GM21423 (cell line): ENCODE results near the gene CA10.

Experiments used
- ATAC-seq: cut with Tn5 transposase; IDR thresholded peaks from one replicate; pipeline ENCODE4 v1.9.1; 2021; ENCODE audit warnings: mild to moderate bottlenecking, moderate library complexity; ENCODE audit not compliant: unreplicated experiment

Gene CA10

GRCh38 chr17:51890710-51891109 lies 267.8 kb downstream of the CA10 start:
- ATAC-seq: no peak

DNA sequence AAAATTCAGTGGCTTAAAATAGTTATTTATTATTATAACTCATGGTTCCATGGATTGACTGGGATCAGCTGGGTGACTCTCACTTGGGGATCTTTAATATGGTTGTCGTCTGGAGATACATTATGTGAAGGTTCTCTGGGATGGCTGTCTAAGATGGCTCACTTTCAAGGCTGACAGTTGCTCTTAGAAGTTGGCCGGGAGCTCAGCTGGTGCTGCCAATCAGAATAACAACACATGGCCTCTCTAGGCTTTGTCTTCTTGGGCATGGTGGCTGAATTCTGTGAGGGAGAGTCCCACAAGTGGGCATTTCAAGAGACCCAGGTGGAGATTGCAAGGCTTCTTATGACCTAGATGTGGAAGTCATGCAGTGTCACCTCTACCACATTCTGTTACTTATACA lies 269.7 kb downstream of the CA10 start:
- no peak for ATAC-seq

- ATAC-seq: no peak
Measured at GRCh38 chr17:51876986-51877385, 281.5 kb downstream of the CA10 start.

GRCh38 chr17:51873302-51873701 lies 285.2 kb downstream of the CA10 start:
- ATAC-seq: no peak

DNA sequence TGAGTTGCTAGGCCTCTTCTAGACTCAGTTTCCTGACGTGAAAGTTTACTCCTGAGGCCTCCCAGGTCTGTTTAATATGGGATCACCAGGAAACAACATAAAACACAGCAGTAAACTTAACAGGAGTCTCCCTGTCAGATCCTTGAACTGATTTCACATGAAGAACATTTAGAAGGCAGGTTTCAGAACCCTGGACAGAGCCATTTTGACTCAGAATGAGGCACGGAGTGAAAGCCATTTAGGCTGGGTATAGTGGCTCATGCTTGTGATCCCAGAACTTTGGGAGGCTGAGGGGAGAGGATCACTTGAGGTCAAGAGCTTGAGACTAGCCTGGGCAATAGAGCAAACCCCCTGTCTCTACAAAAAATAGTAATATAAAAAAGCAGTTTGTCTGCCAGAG lies 289.1 kb downstream of the CA10 start:
- no peak for ATAC-seq

- peak; percentile 53 for ATAC-seq
Measured at GRCh38 chr17:51860954-51861561, 297.5 kb downstream of the CA10 start.

DNA sequence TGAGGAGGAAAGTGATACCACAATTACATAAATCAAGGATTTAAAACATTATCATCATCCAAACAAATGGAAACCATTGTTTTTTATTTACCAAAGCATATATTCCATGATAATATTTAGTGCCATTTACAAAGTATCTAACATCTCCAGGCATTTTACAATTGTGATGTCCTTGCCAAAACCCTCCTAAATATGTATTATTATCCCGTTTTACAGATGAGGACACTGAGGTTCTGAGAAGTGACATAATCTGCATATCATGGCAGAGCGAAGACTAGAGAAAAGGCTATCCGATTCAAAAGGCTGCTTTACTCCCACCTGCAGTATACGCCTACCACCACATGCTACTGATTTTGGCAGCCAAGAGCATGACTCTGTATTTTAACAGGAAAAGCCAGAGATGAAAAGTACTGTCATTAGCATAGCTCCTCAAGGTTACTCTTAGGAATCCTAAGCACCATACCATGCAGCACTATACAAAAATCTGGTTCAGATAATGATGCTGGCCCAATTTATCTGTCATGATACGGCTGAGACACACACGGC lies 301.4 kb downstream of the CA10 start:
- no peak for ATAC-seq

- no peak for ATAC-seq
Measured at GRCh38 chr17:51855806-51856205, 302.7 kb downstream of the CA10 start.

DNA sequence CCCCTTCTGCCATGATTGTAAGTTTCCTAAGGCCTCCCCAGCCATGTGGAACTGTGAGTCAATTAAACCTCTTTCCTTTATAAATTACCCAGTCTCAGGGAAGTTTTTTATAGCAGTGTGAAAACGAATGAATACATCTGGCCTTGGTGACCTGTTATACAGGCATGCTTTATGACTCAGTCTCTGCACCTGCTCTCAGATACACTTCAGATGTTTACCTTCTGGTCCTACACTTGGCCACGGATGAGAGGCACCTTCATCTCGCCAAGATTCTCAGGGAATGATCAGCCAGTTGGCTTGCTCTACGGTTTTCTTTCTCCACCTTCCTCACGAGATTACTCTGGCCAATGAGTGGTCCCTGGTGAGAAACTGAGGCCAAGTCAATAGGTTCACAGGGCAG lies 304.7 kb downstream of the CA10 start:
- no peak for ATAC-seq

DNA sequence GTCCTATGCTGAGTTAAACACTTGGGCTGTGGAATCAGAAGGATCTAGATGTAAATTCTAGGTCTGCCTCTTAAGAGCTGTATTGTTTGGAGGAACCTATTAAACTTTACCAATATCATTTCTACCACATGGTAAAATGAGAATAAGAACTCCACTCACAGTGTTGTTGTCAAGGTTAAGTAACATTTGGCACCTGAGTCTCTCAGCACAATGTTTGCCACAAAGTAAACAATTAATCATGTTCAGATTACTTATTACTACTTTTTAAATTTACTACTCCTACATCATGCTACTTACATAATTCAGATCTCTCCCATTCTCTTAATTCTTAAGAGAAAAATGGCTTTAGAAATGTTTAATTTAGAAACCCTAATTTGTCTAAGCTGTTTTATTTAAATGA lies 305.9 kb downstream of the CA10 start:
- no peak for ATAC-seq

DNA sequence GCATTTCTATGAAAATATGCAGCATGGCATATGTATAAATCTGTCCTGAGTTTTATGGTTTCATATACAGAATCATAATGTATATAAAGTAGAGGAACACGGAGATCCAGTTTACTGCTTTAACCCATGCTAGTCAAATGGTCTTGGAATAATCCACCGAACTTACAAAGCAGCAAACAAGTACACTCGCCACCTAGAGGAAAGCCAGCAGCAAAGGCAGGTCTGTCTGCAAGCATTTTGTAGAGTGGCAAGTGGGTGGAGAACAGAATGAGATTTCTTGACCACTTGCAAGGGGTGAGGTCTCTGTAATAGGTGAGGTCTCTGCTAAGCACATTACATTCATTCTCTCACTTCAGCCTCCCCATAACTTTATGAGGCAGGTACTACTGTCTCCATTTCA lies 308.3 kb downstream of the CA10 start:
- no peak for ATAC-seq

DNA sequence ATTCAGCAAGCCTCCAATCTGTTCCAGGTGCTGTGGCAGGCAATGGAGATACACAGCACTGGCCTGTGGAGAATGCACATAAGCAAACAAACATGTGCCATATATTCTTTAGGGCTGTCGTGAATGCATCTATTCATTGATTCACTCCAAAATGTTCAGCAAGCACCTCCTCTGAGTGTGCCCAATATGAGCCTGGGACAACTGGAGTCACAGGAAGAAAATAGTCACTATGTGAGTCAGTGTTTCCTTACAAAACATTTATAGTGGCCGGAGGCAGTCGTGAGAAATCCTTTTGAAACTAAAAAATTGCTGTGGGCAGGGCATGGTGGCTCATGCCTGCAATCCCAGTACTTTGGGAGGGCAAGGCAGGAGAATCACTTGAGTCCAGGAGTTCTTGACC lies 310.1 kb downstream of the CA10 start:
- no peak for ATAC-seq

- ATAC-seq: no peak
Measured at GRCh38 chr17:51846566-51846965, 311.9 kb downstream of the CA10 start.

GRCh38 chr17:51845776-51846175 lies 312.7 kb downstream of the CA10 start:
- no peak for ATAC-seq

- no peak for ATAC-seq
Measured at GRCh38 chr17:51842763-51843162, 315.8 kb downstream of the CA10 start.

GRCh38 chr17:51841669-51842068 lies 316.8 kb downstream of the CA10 start:
- ATAC-seq: no peak

GRCh38 chr17:51840688-51841087 lies 317.8 kb downstream of the CA10 start:
- no peak for ATAC-seq

GRCh38 chr17:51833620-51834019 lies 324.9 kb downstream of the CA10 start:
- no peak for ATAC-seq

DNA sequence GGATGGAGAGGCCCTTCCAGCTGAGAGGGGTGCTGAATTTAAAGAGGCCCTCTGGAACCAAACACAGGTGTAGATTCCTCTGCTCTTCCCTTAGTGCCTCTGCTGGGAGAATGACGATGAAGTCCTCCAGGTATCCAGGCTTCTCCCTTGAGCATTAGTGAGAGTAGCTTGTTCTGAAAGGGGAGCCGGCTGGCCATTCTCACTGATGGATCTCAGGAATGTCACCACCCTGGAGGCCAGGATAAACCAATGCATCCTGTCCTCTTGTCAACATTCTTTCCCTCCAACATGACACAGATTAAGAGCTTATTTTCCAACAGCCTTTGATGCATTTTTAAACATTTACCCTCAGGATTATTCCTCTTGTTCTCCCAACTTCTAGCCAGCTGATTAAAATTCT lies 325.5 kb downstream of the CA10 start:
- ATAC-seq: no peak

DNA sequence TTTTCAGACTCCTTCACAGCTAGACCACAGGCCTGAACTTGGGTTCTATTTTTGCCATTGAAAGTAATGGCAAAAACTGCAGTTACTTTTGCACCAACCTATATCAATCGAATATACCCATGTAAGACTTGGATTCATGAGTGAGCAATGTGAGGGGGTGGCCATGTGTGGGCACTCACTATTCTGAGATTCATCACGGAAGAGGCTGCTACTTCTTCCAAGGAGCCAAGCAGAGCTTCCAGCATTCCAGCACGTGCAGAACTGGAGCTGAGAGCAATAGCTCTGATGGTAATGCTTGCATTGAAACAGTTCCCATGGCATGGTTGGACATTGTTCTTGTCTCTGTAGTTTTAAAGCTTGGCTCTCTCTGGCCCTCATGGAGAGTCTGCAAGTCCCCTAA lies 327.6 kb downstream of the CA10 start:
- ATAC-seq: no peak

DNA sequence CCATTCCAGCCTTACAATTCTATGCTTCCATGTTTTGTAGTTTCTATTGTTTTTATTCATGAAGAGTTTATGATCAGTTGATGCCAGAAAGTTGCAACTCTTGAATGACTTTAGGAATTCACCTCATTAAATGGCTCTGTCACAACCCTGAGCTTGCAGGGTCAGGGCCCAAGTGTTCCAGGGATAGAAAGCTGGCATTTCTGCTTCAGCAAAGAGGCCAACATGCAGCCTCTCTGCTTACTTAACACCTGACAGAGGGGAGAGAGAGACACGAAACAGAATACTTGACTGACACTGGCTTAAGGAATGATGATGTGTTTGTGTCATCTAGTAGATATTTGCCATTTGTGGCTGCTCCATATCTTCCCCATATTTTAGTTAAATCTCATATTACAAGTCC lies 328.1 kb downstream of the CA10 start:
- no peak for ATAC-seq

DNA sequence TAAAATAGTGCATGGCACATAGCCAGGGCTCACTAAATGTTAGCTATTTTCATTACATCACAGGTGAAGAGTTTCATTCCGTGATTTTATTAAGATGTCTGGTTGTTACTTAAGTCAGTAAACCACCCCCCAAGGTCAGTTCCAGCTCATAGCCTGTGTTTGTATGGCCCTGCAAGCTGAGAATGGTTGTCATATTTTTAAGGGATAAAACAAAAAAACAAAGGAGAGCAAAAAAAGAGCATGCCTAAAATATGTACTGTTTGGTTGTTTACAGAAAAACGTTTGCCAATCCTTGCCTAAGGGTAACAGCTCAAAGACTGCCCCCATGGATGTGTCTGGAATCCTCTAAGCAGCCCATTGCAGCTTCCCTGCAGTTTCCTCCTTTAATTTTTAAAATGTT lies 329.6 kb downstream of the CA10 start:
- ATAC-seq: no peak

DNA sequence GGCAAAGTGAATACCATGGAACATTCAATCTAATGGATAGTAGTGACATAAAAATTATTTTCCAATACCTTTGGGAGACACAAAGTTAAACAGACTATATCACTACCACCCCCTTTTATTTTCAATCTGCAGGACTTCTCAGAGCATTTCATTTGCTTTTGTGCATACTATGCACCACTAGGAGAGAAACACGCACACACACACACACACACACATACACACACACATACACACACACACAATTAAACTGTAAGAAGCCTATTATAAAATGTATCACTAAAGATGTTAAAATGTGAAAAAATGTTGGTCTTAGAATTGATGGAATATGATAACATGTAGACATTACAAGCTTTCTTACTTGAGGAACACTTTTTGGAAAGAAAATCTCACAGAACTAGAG lies 331.4 kb downstream of the CA10 start:
- ATAC-seq: no peak
